HepG2 (cell line): ENCODE results near the gene ARHGEF11.

Source experiments
- BRD4 ChIP-seq: sonication (generic); formaldehyde crosslinking; IDR thresholded peaks from 2 replicates; pipeline ENCODE4 v1.4.0; 2020; ENCODE audit warnings: missing genetic modification reagents
- ZBTB43 ChIP-seq: sonication (generic); formaldehyde crosslinking; conservative IDR thresholded peaks from 2 replicates; pipeline ENCODE4 v1.4.0; 2020; ENCODE audit warnings: missing genetic modification reagents

GRCh38 chr1:157044326-157044725 is 1.2 kb downstream of the ARHGEF11 start:
- no peak for TF ChIP-seq ZBTB43
- no peak for TF ChIP-seq BRD4 (CRISPR knock-in tag)
